Keratinocyte (primary cell): ENCODE measurements around the gene CAPZB.

ENCODE experiments used
- CTCF ChIP-seq, 3 experiments: IDR thresholded peaks in 1 of 3; conservative IDR thresholded peaks in 1 of 3; optimal IDR thresholded peaks in 1 of 3; 2 replicates in 2 of 3; 3 replicates in 1 of 3; pipeline versions ENCODE3 to v1.5.1; 2011; ENCODE audit warnings: low read length in 3 of 3, mild to moderate bottlenecking in 3 of 3, moderate library complexity in 2 of 3, control low read depth in 1 of 3, inconsistent platforms in 1 of 3; ENCODE audit not compliant: insufficient read depth in 2 of 3; ENCODE audit errors: extremely low read depth in 1 of 3
- EZH2 ChIP-seq: IDR thresholded peaks from one replicate; pipeline ENCODE4 v1.6.1; 2012; ENCODE audit warnings: inconsistent platforms, mild to moderate bottlenecking, low read length, moderate library complexity

DNA sequence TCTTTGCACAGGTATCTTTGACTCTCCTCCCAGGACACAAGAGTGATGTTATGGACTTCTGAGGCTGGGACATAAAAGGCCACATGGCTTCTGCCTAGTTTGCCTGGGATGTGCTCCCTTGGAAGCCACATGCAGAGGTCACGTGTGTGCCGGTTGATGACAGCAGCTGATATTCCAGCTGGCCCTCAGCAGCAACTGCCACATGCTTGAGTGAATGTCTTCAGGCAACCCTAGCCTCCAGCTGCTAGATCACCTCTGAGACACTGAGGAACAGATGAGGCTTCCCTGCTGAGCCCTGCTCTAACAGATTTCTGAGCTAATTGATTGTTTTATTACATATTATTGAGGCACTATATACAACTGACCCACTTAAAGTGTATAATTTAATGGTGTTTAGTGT lies 185.1 kb downstream of the CAPZB start:
- TF ChIP-seq EZH2 = no peak
- no peak for TF ChIP-seq CTCF (optimal IDR thresholded peaks at IDR 0.05 in 1 of 3, IDR thresholded peaks at IDR 0.05 in 1 of 3, conservative IDR thresholded peaks at IDR 0.05 in 1 of 3; ENCODE audit: extremely low read depth in 1 of 3, insufficient read depth in 2 of 3, low read length in 3 of 3)
